Spleen (tissue), 7 donors: ENCODE results near the gene ZCRB1.

Experiments used
- CTCF ChIP-seq, 11 experiments: fragments of 200-600 bp in 7 of 11; fragments of 450-650 bp in 4 of 11; sonication (generic) in 4 of 11; IDR thresholded peaks in 8 of 11; conservative IDR thresholded peaks in 3 of 11; 1 replicate in 7 of 11; 2 replicates in 4 of 11; pipeline versions ENCODE4 v1.4.0 to v1.8.0; 2016 to 2021; ENCODE audit warnings: antibody characterized with exemption in 11 of 11, inconsistent platforms in 4 of 11, mild to moderate bottlenecking in 1 of 11
- POLR2A ChIP-seq, 3 donors: fragments of 450-650 bp; IDR thresholded peaks; one replicate each; pipeline ENCODE4 v1.5.1; 2017; ENCODE audit warnings: antibody characterized with exemption in 3 of 3, mild to moderate bottlenecking in 1 of 3
- POLR2AphosphoS5 ChIP-seq, 3 donors: sonication (generic); formaldehyde crosslinking; IDR thresholded peaks; one replicate each; pipeline ENCODE4 v1.5.1; 2017; ENCODE audit warnings: antibody characterized with exemption in 3 of 3
- donor health status: DM: no; HTN: no; CAD: no; lungs with moderate emphysema.
- donor health status: DM: no; HTN: no; CAD: no.
- donor health status: DM: no; HTN: no; CAD: no.

GRCh38 chr12:42278128-42278510 is 47.8 kb downstream of the ZCRB1 start:
- no peak for TF ChIP-seq CTCF (IDR thresholded peaks at IDR 0.05 in 8 of 11, conservative IDR thresholded peaks at IDR 0.05 in 3 of 11)
- no peak for TF ChIP-seq POLR2AphosphoS5 (IDR thresholded peaks at IDR 0.05)
- no peak for TF ChIP-seq POLR2A (IDR thresholded peaks at IDR 0.05)
